ENCODE results near the gene TMEM273.

DNA sequence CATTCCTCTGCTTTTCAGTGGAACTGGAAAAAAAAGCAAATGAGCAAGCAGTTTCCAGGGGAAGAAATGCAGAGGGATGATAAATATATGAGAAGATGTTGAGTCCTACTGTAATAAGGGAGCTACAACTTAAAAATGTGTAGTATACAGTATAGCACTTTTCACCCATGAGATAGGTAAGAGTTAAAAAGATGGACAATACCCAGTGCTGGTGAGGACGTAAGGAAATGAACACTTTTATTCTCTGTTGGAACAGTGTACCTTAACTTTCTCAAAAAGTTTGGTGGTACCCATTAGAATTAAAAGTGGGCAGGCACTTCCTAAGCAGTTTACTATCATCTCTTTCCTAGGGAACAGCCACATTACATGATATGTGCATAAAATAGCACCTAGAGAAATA, 51.7 kb downstream of the TMEM273 start:
- TF ChIP-seq GATA2 (IDR thresholded peaks at IDR 0.05; ENCODE audit: low read depth, low read length) (no peak), GATA3 (IDR thresholded peaks at IDR 0.05; ENCODE audit: low read depth, low read length) (no peak)

All from SH-SY5Y (cell line).